Measurements from ENCODE around the gene ANO4.

The ANO4 gene

GRCh38 chr12:101045486-101046464, 251.2 kb downstream of the ANO4 start:
- TF ChIP-seq EZH2phosphoT487 (conservative IDR thresholded peaks at IDR 0.05; ENCODE audit: low read length) (no peak), CTCF (IDR thresholded peaks at IDR 0.05; ENCODE audit: insufficient read depth, low read length, poor library complexity, severe bottlenecking) (no peak)
- Histone ChIP-seq H3K4me3 (ENCODE audit: insufficient read depth, low read length, poor library complexity, severe bottlenecking) (no peak overlapping the region), H2AFZ (ENCODE audit: low read depth, low read length, severe bottlenecking) (no peak overlapping the region), H3K9me3 (ENCODE audit: insufficient read depth, low read length) (no peaks in the 10 kb centered on the region), H3K79me2 (ENCODE audit: insufficient read depth, low read length) (no peaks in the 10 kb centered on the region), H3K9ac (ENCODE audit: low read length) (no peak overlapping the region), H3K9me2 (replicated peaks; ENCODE audit: insufficient read depth, low read length) (no peaks in the 10 kb centered on the region), H3K36me3 (ENCODE audit: low read length) (no peaks in the 10 kb centered on the region), H3K27me3 (ENCODE audit: low read length) (no peaks in the 10 kb centered on the region), H3K27ac (ENCODE audit: low read depth, low read length) (no peak overlapping the region), H4K20me1 (ENCODE audit: low read depth, low read length) (no peaks in the 10 kb centered on the region), H3F3A (ENCODE audit: insufficient read depth) (no peaks in the 10 kb centered on the region), H3K4me2 (ENCODE audit: low read depth, low read length, poor library complexity, severe bottlenecking) (no peak overlapping the region)

GRCh38 chr12:101047652-101048051, 253.1 kb downstream of the ANO4 start:
- no peak overlapping the region for H3K4me3 ChIP-seq (ENCODE audit: insufficient read depth, low read length, poor library complexity, severe bottlenecking)

GRCh38 chr12:101050631-101051030, 256.1 kb downstream of the ANO4 start:
- H2AFZ ChIP-seq (ENCODE audit: low read depth, low read length, severe bottlenecking): no peak overlapping the region
- no peak overlapping the region for H3K9ac ChIP-seq (ENCODE audit: low read length)
- no peak overlapping the region for H3K4me3 ChIP-seq (ENCODE audit: insufficient read depth, low read length, poor library complexity, severe bottlenecking)
- no peak for TF ChIP-seq EZH2phosphoT487 (conservative IDR thresholded peaks at IDR 0.05; ENCODE audit: low read length)
- no peak for TF ChIP-seq CTCF (IDR thresholded peaks at IDR 0.05; ENCODE audit: insufficient read depth, low read length, poor library complexity, severe bottlenecking)
- H3K79me2 ChIP-seq (ENCODE audit: insufficient read depth, low read length): no peaks in the 10 kb centered on the region
- H4K20me1 ChIP-seq (ENCODE audit: low read depth, low read length): no peaks in the 10 kb centered on the region
- no peaks in the 10 kb centered on the region for H3K36me3 ChIP-seq (ENCODE audit: low read length)
- no peaks in the 10 kb centered on the region for H3K9me2 ChIP-seq (replicated peaks; ENCODE audit: insufficient read depth, low read length)
- H3F3A ChIP-seq (ENCODE audit: insufficient read depth): no peaks in the 10 kb centered on the region
- no peaks in the 10 kb centered on the region for H3K27me3 ChIP-seq (ENCODE audit: low read length)
- no peaks in the 10 kb centered on the region for H3K9me3 ChIP-seq (ENCODE audit: insufficient read depth, low read length)
- H3K4me2 ChIP-seq (ENCODE audit: low read depth, low read length, poor library complexity, severe bottlenecking): no peak overlapping the region
- H3K27ac ChIP-seq (ENCODE audit: low read depth, low read length): no peak overlapping the region

More at GRCh38 chr12:101047652-101048051, 253.1 kb downstream of the ANO4 start:
- H3K79me2 ChIP-seq (ENCODE audit: insufficient read depth, low read length): no peaks in the 10 kb centered on the region
- H3K27me3 ChIP-seq (ENCODE audit: low read length): no peaks in the 10 kb centered on the region
- H2AFZ ChIP-seq (ENCODE audit: low read depth, low read length, severe bottlenecking): no peak overlapping the region
- H3K27ac ChIP-seq (ENCODE audit: low read depth, low read length): no peak overlapping the region
- no peaks in the 10 kb centered on the region for H4K20me1 ChIP-seq (ENCODE audit: low read depth, low read length)
- no peaks in the 10 kb centered on the region for H3K9me3 ChIP-seq (ENCODE audit: insufficient read depth, low read length)
- no peaks in the 10 kb centered on the region for H3K36me3 ChIP-seq (ENCODE audit: low read length)
- H3F3A ChIP-seq (ENCODE audit: insufficient read depth): no peaks in the 10 kb centered on the region
- TF ChIP-seq CTCF (IDR thresholded peaks at IDR 0.05; ENCODE audit: insufficient read depth, low read length, poor library complexity, severe bottlenecking) (no peak), EZH2phosphoT487 (conservative IDR thresholded peaks at IDR 0.05; ENCODE audit: low read length) (no peak)
- no peak overlapping the region for H3K9ac ChIP-seq (ENCODE audit: low read length)
- H3K9me2 ChIP-seq (replicated peaks; ENCODE audit: insufficient read depth, low read length): no peaks in the 10 kb centered on the region
- H3K4me2 ChIP-seq (ENCODE audit: low read depth, low read length, poor library complexity, severe bottlenecking): no peak overlapping the region

All from SU-DHL-6 (cell line).